Measurements from ENCODE around the gene CD9.

CD9 gene

DNA sequence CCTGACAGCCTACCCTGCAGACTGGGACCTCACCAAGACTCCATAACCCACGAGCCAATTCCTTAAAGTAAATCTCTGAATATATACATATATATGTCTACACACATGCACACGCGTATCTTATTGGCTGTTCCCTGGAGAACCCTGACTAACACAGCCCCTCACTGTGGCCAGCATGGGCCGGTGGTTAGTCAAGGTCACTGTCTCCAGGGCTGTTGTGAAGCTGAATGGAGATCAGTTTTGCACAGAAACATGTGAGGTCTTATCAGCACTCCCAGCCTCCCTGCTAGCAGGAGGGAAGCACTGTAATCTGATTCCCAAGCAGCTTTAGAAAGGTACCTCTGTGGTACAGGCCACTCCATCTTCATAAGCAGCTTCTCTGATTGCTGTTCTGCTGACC is 63.7 kb downstream of the CD9 start:
- no peak for DNase-seq
- H3K36me3 ChIP-seq (ENCODE audit: control insufficient read depth, insufficient read depth, low read length), result no peaks in the 10 kb centered on the region
- H3K27ac ChIP-seq (ENCODE audit: insufficient read depth, low read length, poor library complexity, severe bottlenecking), result no peak overlapping the region
- H3K4me1 ChIP-seq (ENCODE audit: control insufficient read depth, insufficient read depth, low read length, poor library complexity, severe bottlenecking), result no peaks in the 10 kb centered on the region
- no peaks in the 10 kb centered on the region for H3K27me3 ChIP-seq (replicated peaks; ENCODE audit: control insufficient read depth, insufficient read depth, low read length, poor library complexity, severe bottlenecking)
- H3K4me3 ChIP-seq (ENCODE audit: insufficient read depth, low read depth, low read length, poor library complexity, severe bottlenecking), result no peak overlapping the region
- no peaks in the 10 kb centered on the region for H3K9me3 ChIP-seq (ENCODE audit: control insufficient read depth, low read length)

DNA sequence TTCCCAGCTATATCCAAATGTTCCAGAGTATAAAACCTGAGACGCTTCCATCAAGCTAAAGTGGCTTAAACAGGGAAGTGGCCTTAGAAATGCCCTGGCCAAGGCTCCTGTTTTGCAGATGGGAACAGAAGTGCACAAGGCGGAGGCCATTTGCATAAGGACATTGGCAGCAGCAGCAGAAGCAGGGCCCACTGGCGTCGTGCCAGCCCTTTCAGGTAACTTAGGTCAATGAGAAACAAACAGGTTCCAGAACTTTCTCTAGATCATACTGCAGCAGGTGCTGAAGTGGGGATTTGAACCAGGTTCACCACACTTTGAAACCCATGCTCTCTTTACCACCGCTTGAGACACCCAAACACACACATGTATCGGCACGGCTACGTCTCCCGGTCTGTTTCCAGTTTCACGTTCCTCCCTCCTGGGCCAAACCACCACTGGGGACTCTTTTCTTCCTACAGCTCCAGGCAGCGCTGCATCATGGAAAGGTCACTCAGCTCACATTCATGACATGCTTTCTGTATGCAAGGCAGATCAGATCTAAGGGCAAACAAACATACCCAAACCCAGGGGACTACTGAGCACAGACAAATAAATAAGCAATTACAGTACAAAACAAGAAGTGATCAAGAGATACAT is 64.3 kb downstream of the CD9 start:
- Histone ChIP-seq H3K36me3 (ENCODE audit: control insufficient read depth, insufficient read depth, low read length) (no peaks in the 10 kb centered on the region), H3K27ac (ENCODE audit: insufficient read depth, low read length, poor library complexity, severe bottlenecking) (no peak overlapping the region), H3K9me3 (ENCODE audit: control insufficient read depth, low read length) (no peaks in the 10 kb centered on the region), H3K4me3 (ENCODE audit: insufficient read depth, low read depth, low read length, poor library complexity, severe bottlenecking) (no peak overlapping the region), H3K27me3 (replicated peaks; ENCODE audit: control insufficient read depth, insufficient read depth, low read length, poor library complexity, severe bottlenecking) (no peaks in the 10 kb centered on the region), H3K4me1 (ENCODE audit: control insufficient read depth, insufficient read depth, low read length, poor library complexity, severe bottlenecking) (no peaks in the 10 kb centered on the region)
- DNase-seq, result no peak

DNA sequence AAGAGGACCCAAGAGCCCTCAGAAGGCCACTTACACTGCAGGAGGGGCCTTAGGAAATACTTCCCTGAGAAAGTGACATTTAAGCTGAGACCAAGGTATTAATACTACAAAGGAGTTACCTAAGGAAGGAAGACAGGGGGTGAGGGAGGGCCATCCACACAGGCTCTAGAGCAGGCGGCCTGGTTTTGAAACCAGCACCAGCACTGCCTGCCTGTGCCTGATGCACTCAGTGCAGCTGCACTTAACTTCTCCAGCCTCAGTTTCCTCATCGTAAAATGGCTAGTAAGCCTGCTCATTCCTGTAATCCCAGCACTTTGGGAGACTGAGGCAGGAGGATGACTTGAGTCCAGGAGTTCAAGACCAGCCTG is 64.8 kb downstream of the CD9 start:
- Histone ChIP-seq H3K4me3 (ENCODE audit: insufficient read depth, low read depth, low read length, poor library complexity, severe bottlenecking) (no peak overlapping the region), H3K27me3 (replicated peaks; ENCODE audit: control insufficient read depth, insufficient read depth, low read length, poor library complexity, severe bottlenecking) (no peaks in the 10 kb centered on the region), H3K4me1 (ENCODE audit: control insufficient read depth, insufficient read depth, low read length, poor library complexity, severe bottlenecking) (no peaks in the 10 kb centered on the region), H3K27ac (ENCODE audit: insufficient read depth, low read length, poor library complexity, severe bottlenecking) (no peak overlapping the region), H3K9me3 (ENCODE audit: control insufficient read depth, low read length) (no peaks in the 10 kb centered on the region), H3K36me3 (ENCODE audit: control insufficient read depth, insufficient read depth, low read length) (no peaks in the 10 kb centered on the region)
- no peak for DNase-seq

DNA sequence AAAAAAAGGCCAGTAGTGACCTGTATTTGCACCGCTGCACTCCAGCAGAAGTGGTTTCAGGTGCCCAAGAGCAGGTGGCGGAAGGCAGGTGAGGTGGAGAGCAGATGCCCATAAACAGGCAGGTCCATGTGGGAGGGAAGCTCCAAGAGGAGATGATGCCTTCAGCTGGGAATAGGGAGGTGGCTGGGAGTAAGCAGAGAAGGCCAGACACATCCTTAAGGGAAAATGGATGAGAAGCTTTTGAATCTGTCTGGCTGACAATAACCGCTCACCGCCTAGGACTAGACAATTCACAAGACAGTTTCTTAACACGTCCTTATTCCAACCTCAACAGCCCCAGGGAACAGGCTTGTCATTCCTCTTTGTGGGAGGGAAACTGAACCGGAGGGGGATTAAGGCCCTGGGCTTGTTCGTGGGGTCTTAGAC is 66.4 kb downstream of the CD9 start:
- no peaks in the 10 kb centered on the region for H3K9me3 ChIP-seq (ENCODE audit: control insufficient read depth, low read length)
- H3K36me3 ChIP-seq (ENCODE audit: control insufficient read depth, insufficient read depth, low read length), result no peaks in the 10 kb centered on the region
- H3K4me3 ChIP-seq (ENCODE audit: insufficient read depth, low read depth, low read length, poor library complexity, severe bottlenecking), result no peak overlapping the region
- no peaks in the 10 kb centered on the region for H3K4me1 ChIP-seq (ENCODE audit: control insufficient read depth, insufficient read depth, low read length, poor library complexity, severe bottlenecking)
- H3K27me3 ChIP-seq (replicated peaks; ENCODE audit: control insufficient read depth, insufficient read depth, low read length, poor library complexity, severe bottlenecking), result no peaks in the 10 kb centered on the region
- H3K27ac ChIP-seq (ENCODE audit: insufficient read depth, low read length, poor library complexity, severe bottlenecking), result no peak overlapping the region
- DNase-seq, result no peak

DNA sequence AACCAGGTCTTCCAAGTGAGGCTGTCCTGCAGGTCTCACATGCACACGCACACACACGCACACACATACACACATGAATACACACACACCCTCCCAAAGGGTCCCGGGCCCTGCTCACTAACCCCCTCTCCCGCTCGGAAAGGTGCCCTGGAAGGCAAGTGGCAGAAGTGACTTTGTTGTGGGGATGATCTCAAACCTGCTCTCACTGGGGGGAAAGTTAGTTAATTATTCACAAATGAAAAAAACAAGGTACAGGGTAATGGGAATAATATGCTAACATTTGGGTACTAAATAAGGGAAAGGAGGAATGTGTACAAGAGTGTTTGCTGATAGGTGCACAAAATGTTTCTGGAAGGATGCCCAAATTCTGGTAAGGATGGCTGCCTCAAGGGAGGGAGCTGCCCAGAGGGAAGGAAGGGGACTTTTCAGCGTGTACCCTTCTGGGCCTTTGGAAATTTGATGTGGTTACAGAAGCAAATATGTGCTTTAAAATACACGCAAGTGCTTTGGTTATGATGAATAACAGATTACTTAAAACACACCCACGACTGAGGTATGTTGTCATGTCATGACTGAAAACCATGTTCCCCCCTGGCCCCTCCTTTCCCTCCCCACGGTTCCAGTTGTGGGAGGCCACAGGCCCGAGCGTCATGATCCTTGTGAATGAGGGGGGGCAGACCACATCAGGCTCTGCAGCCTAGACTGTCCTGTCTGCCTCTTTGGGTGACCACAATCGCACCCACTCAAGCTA is 66.9 kb downstream of the CD9 start:
- DNase-seq, result no peak
- H3K4me3 ChIP-seq (ENCODE audit: insufficient read depth, low read depth, low read length, poor library complexity, severe bottlenecking), result no peak overlapping the region

DNA sequence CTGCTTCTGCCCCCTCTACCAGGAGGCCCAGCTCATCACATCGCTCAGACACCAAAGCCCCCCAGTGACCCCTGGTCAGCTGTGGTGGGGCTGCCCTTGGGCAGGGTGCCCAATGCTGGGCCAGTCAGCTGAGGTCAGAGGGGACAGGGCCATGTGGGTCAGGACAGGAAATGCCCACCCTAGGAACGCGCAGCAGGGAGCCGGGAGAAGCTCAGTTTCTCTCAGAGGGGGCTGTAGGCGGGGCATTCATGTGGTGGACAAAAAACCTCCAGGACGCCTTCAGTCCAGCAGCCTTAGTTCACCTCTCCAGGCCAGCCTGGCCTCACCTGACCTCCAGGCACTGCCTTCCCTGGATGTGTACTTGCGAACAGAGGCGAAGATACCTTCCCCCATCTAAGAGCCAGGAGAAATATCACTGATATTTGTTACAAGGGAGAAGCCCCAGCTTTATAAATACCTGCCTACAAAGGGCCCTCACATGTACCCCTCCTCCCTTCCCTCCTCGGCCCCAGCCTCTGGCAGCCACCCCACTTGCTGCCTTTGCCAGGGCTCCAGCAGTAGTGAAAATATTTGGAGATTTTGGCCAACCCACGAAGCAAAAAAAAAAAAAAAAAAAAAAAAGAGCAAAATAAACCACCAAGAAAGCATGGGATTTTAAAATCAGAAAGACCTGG is 68.4 kb downstream of the CD9 start:
- H3K27ac ChIP-seq (ENCODE audit: insufficient read depth, low read length, poor library complexity, severe bottlenecking), result no peak overlapping the region
- H3K9me3 ChIP-seq (ENCODE audit: control insufficient read depth, low read length), result no peaks in the 10 kb centered on the region
- H3K4me3 ChIP-seq (ENCODE audit: insufficient read depth, low read depth, low read length, poor library complexity, severe bottlenecking), result no peak overlapping the region
- DNase-seq, result no peak
- no peaks in the 10 kb centered on the region for H3K4me1 ChIP-seq (ENCODE audit: control insufficient read depth, insufficient read depth, low read length, poor library complexity, severe bottlenecking)
- H3K36me3 ChIP-seq (ENCODE audit: control insufficient read depth, insufficient read depth, low read length), result no peaks in the 10 kb centered on the region
- no peaks in the 10 kb centered on the region for H3K27me3 ChIP-seq (replicated peaks; ENCODE audit: control insufficient read depth, insufficient read depth, low read length, poor library complexity, severe bottlenecking)

More for the DNA sequence above, 66.9 kb downstream of the CD9 start:
- Histone ChIP-seq H3K4me1 (ENCODE audit: control insufficient read depth, insufficient read depth, low read length, poor library complexity, severe bottlenecking) (no peaks in the 10 kb centered on the region), H3K36me3 (ENCODE audit: control insufficient read depth, insufficient read depth, low read length) (no peaks in the 10 kb centered on the region), H3K27me3 (replicated peaks; ENCODE audit: control insufficient read depth, insufficient read depth, low read length, poor library complexity, severe bottlenecking) (no peaks in the 10 kb centered on the region), H3K9me3 (ENCODE audit: control insufficient read depth, low read length) (no peaks in the 10 kb centered on the region), H3K27ac (ENCODE audit: insufficient read depth, low read length, poor library complexity, severe bottlenecking) (no peak overlapping the region)

GRCh38 chr12:6269986-6270385 is 69.8 kb downstream of the CD9 start:
- no peaks in the 10 kb centered on the region for H3K9me3 ChIP-seq (ENCODE audit: control insufficient read depth, low read length)
- H3K36me3 ChIP-seq (ENCODE audit: control insufficient read depth, insufficient read depth, low read length), result no peaks in the 10 kb centered on the region
- no peaks in the 10 kb centered on the region for H3K27me3 ChIP-seq (replicated peaks; ENCODE audit: control insufficient read depth, insufficient read depth, low read length, poor library complexity, severe bottlenecking)
- H3K27ac ChIP-seq (ENCODE audit: insufficient read depth, low read length, poor library complexity, severe bottlenecking), result no peak overlapping the region
- no peaks in the 10 kb centered on the region for H3K4me1 ChIP-seq (ENCODE audit: control insufficient read depth, insufficient read depth, low read length, poor library complexity, severe bottlenecking)
- H3K4me3 ChIP-seq (ENCODE audit: insufficient read depth, low read depth, low read length, poor library complexity, severe bottlenecking), result no peak overlapping the region
- no peak for DNase-seq

- no peak overlapping the region for H3K27ac ChIP-seq (ENCODE audit: insufficient read depth, low read length, poor library complexity, severe bottlenecking)
- H3K4me1 ChIP-seq (ENCODE audit: control insufficient read depth, insufficient read depth, low read length, poor library complexity, severe bottlenecking), result no peaks in the 10 kb centered on the region
- H3K9me3 ChIP-seq (ENCODE audit: control insufficient read depth, low read length), result no peaks in the 10 kb centered on the region
These were observed 71.1 kb downstream of the CD9 start for GRCh38 chr12:6271281-6271680.

DNA sequence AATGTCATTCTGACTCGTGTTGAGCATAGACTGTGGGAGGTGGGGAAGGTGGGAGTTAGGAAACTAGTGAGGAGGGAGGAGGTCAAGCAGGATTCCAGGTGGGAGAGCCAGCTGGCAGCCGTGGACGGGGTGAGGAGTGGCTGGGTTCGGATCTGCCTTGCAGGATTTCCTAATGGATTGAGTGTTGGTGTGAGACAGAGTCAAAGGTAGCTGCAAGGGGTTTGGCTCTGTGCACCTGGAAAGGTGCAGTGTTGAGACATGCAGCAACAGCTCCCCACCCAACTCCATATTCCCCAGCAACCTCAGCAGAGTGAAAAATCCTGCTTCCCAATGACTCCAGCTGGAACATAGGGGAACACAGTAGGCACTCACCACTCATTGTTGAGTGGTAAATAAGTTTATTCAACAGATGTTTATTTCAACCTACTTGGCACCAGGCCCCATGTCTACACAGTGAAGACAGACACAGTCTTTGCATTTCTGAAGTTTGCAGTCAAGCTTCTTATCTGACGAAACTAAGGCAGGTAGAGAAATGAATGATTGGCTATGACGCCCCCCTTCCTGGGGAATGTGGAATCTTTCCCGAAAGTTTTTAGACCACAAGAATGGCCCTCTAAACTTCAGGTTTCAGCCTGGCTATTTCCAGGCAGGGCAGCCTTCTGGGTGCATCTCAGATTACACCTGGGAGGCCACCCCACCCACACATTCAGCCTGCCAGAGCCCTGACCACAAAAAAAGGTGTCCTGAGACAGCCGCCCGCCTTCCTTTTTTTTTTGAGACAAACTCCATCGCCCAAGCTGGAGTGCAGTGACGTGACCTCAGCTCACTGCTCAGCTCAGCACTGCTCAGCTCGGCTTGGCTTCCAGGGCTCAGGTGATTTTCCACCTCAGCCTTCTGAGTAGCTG is 72.4 kb downstream of the CD9 start:
- no peak for DNase-seq
- Histone ChIP-seq H3K4me1 (ENCODE audit: control insufficient read depth, insufficient read depth, low read length, poor library complexity, severe bottlenecking) (no peaks in the 10 kb centered on the region), H3K27me3 (replicated peaks; ENCODE audit: control insufficient read depth, insufficient read depth, low read length, poor library complexity, severe bottlenecking) (no peaks in the 10 kb centered on the region), H3K36me3 (ENCODE audit: control insufficient read depth, insufficient read depth, low read length) (no peaks in the 10 kb centered on the region), H3K9me3 (ENCODE audit: control insufficient read depth, low read length) (no peaks in the 10 kb centered on the region), H3K27ac (ENCODE audit: insufficient read depth, low read length, poor library complexity, severe bottlenecking) (no peak overlapping the region), H3K4me3 (ENCODE audit: insufficient read depth, low read depth, low read length, poor library complexity, severe bottlenecking) (no peak overlapping the region)

More at GRCh38 chr12:6271281-6271680, 71.1 kb downstream of the CD9 start:
- no peaks in the 10 kb centered on the region for H3K36me3 ChIP-seq (ENCODE audit: control insufficient read depth, insufficient read depth, low read length)
- H3K27me3 ChIP-seq (replicated peaks; ENCODE audit: control insufficient read depth, insufficient read depth, low read length, poor library complexity, severe bottlenecking), result no peaks in the 10 kb centered on the region
- no peak for DNase-seq
- H3K4me3 ChIP-seq (ENCODE audit: insufficient read depth, low read depth, low read length, poor library complexity, severe bottlenecking), result no peak overlapping the region
